Fibroblast of gingiva (primary cell): ENCODE measurements around the gene H2BK1.

ENCODE experiments used
- DNase-seq: peaks from one replicate; pipeline ENCODE4 v3.0.0-alpha.2; 2011; ENCODE audit warnings: low read depth

H2BK1 gene

DNA sequence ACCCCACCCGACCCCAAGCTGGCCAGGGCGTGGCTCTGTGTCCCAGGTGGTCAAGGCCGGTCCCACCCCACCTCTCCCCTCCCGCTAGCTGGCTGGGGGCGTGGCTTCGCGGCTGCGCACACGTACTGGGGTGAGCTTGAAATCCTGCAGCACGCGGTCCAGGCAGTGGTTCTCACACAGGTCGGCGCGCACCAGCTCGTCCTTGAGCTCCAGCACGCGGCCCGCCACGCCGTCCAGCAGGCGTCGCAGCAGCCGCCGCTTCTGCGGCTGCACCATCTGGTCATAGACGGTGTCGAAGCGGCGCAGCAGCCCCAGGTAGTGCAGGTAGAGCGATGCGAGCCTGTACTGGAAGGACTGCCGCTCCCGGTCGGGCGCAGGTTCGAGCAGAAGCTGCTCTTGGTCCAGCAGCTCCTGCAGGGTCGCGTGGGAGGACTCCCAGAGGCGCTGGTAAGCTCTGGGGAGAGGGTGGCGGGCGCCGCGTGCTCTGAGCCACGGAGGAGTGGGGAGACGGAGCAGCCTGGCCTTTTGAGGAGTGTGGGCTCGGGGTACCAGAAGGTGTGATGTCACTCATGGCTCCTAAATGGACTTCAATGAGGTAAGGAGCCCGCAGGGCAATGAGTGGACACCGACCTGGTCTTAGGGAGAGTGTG is 5.8 kb downstream of the H2BK1 start:
- DNase-seq, result no peak

GRCh38 chr7:151202836-151203235 is 7.5 kb downstream of the H2BK1 start:
- no peak for DNase-seq

DNA sequence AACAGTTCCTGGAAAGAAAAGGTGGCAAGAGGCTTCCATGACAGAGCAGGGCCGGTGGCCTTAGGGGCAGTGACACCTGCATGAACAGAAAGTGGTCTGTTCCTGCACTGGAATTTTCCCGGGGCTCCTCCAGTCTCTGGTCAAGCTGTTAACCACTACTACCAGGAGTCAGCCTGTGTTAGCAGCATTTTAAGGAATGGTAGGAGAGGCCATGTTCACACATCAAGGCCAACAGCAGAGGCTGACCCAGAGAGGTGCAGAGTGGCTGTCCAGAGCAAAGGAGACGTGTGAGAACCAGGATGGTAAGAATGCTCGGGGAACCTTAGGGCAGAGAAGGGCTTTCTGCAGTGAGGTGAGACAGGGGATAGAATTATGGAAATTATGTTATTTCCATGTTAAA is 8.5 kb downstream of the H2BK1 start:
- DNase-seq, result no peak

- DNase-seq, result no peak
These were observed 8.9 kb downstream of the H2BK1 start for GRCh38 chr7:151201344-151201743.

- DNase-seq, result no peak
These were observed 11.1 kb downstream of the H2BK1 start for GRCh38 chr7:151198945-151199848.

DNA sequence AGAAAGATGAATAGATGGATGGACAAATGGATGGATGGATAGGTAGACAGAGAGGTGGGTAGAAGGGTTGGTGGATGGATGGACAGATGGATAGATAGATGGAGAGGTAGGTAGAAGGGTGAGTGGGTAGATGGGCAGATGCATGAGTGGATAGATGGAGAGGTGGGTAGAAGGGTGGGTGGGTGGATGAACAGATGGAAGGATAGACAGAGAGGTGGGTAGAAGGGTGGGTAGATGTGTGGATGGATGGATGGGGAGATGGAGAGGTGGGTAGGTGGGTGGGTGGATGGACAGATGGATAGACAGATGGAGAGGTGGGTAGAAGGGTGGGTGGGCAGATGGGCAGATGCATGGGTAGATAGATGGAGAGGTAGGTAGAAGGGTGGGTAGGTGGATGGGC is 12.4 kb downstream of the H2BK1 start:
- DNase-seq, result no peak

DNA sequence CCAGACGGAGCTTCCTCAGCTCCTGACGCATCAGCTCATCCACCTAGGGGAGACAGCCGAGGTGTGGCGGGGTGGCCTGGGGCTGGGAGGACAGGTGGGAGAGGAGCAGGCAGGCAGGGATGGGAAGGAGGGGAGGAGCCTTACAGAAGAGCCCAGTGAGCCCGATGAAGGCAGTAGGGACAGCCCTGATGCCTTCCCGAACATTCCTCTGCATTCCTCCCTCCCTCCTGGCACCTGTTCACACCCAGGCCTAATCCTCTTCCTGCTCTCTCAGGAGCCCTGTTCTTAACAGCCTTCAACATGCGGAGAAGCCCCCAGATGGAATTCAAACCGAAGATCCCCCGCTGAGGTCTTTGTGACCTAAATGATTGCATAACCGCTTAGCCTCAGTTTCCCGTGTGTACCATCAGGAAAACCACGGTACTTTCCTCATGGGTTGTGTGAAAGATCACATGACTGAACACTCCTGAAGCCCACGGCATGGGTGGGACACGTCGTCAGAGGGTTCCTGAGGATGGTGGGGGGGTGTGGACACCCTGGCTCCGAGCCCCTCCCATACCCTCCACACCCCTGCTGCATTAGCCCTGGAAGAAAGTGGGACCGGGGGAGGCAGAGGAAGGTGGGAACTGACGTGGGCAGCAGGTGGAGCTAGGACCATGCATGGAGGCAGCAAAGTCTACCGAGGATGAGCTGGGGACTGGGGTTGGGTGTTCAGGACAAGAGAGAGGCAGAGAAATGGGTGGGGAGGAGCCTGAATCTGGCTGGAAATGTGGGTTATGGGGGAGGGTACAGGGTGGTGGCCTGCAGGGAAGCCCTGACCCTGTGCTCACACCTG is 14.5 kb downstream of the H2BK1 start:
- DNase-seq, result no peak

DNA sequence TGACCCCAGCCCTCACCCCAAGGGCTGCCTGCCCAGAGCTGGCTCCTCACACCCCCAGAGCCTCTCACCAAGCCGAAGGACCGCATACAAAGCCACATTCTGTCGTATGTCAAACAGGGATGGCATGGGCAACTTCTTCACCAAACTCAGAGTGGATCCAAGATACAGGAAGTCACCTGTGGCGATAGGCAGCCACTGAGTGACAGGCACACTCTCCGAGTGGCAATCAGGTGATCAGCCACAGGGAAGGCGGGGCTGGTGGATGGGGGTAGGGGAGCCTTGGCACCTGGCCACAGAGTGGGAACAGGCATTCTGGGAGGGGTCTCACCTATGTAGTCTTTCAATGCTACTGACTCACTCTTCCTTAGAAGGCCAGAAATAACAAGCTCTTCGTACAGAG is 16.1 kb downstream of the H2BK1 start:
- DNase-seq, result no peak

- DNase-seq, result no peak
These were observed 16.9 kb downstream of the H2BK1 start for GRCh38 chr7:151193203-151193978.

DNA sequence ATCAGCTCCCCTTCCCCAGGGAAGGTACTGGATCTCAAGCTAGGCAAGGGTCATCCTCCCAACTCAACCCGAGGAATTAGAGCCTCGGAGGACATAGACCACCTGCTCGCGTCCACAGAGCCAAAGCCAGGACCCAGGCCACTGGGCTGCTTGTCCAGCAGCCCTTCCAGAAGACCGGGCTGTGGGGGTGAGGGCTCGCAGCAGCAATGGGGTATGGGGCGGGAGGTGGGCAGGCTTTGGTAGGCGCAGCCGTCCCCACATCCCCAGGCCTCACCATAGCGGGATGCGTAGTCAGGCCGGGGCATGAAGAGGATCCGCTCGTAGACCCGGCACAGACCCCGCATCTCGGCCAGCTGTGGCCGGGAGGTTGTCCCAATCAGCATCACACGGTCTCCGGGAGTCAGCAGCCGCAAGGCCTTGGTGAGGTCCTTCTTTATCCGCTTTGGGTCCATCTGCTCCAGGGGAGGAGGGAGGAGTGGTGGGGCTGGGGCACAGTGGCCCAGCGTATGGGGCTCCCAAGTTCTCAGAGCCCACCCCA is 18.2 kb downstream of the H2BK1 start:
- no peak for DNase-seq

GRCh38 chr7:151191544-151191943 is 18.7 kb downstream of the H2BK1 start:
- DNase-seq, result no peak

DNA sequence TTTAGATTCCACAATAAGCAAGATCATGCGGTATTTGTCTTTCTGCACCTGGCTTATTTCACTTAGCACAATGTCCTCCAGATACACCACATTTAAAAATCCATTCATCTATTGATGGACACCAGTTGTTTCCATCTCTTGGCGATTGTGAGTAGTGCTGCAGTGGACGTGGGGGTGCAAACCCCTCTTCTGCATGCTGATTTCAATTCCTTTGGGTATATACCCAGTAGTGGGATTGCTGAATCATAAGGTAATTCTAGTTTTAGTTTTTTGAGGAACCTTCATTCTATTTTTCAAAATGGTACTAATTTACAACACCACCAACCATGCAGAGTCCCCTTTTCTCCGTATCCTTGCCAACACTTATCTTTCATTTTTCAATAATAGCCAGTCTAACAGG is 21.2 kb downstream of the H2BK1 start:
- DNase-seq, result no peak

GRCh38 chr7:151188252-151188542 is 22.1 kb downstream of the H2BK1 start:
- no peak for DNase-seq

DNA sequence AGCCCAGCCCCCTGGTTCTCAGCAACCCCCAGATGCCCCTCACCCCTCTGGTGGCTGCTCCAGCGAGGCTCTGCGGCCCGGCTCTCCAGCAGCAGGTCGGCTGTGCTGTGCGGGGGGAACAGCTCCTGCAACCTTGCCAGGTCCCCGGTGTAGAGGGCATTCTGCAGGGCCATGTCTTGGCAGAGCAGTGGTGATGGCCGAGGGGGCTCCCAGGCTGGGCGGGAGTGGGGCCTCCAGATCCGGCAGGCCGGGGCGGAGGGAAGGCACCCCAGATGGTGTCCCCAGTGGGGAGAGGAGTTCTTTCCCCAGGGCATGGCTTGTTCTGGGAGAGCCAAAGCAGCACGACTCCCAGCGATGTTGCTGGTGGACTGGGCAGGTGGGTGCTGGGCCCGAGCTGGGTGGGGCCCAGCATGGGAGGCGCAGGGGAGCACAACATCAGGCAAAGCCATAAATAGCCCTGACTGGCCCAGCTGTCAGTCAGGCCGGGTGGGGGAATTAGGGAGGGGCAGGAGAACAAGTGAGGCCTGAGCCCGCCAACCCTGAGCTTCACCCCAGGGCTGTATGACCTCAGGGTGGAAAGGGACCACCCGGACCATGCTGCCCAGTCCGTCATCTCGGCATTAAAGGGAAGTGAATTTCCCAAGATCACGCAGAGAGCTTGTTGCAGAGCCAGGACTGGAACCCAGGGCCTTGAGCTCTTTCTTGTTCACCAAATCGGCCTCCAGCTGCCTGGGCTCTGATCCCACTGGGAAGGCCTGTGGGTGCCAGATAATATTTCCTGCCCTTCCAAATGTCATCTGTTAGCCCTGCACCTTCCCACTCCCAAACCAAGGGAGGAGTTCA is 22.7 kb downstream of the H2BK1 start:
- DNase-seq, result no peak

- no peak for DNase-seq
These were observed 23.5 kb downstream of the H2BK1 start, which contains the start of gene ASB10 for GRCh38 chr7:151186640-151187408. Gene ASB10, minus strand, starts transcription at chr7:151187250. Its CDS starts 120 bp downstream, at chr7:151187130.

- no peak for DNase-seq
These were observed 24.3 kb downstream of the H2BK1 start for GRCh38 chr7:151185762-151186639.

- DNase-seq, result no peak
These were observed 29.3 kb downstream of the H2BK1 start for GRCh38 chr7:151181011-151181431.

GRCh38 chr7:151179946-151180345 is 30.3 kb downstream of the H2BK1 start:
- DNase-seq, result no peak
